ENCODE measurements around the gene WDR11.
"Not testable (repeated sequence)": the region's sequence is repeated elsewhere in the genome, so short reads cannot be mapped to it uniquely, and the experiment has no call there.

WDR11 gene

DNA sequence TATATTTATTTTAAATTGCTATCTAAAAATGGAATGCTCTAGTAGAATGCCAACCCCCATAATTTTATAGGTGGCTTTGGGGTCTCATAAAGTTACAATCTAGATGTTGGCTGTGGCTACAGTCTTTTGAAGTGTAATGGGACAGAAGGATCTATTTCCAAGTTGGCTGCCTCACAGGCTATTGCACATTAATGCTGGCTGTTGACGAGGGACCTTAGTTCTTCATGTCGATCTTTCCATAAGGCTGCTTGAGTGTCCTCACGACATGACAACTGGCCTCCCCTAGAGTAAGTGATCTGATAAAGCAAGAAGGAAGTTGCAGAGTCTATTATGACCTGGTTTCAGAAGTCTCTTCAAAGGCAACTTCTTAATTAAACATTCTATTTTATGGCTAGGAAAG is 36.3 kb downstream of the WDR11 start:
- no peak for DNase-seq (ENCODE audit: low read depth)
- TF ChIP-seq, protein P1, sequence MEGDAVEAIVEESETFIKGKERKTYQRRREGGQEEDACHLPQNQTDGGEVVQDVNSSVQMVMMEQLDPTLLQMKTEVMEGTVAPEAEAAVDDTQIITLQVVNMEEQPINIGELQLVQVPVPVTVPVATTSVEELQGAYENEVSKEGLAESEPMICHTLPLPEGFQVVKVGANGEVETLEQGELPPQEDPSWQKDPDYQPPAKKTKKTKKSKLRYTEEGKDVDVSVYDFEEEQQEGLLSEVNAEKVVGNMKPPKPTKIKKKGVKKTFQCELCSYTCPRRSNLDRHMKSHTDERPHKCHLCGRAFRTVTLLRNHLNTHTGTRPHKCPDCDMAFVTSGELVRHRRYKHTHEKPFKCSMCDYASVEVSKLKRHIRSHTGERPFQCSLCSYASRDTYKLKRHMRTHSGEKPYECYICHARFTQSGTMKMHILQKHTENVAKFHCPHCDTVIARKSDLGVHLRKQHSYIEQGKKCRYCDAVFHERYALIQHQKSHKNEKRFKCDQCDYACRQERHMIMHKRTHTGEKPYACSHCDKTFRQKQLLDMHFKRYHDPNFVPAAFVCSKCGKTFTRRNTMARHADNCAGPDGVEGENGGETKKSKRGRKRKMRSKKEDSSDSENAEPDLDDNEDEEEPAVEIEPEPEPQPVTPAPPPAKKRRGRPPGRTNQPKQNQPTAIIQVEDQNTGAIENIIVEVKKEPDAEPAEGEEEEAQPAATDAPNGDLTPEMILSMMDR (conservative IDR thresholded peaks at IDR 0.05; ENCODE audit: control insufficient read depth, insufficient read depth, low read depth, low read length), result no peak
- no peak overlapping the region for H3K4me3 ChIP-seq (ENCODE audit: control insufficient read depth, low read depth, low read length)

DNA sequence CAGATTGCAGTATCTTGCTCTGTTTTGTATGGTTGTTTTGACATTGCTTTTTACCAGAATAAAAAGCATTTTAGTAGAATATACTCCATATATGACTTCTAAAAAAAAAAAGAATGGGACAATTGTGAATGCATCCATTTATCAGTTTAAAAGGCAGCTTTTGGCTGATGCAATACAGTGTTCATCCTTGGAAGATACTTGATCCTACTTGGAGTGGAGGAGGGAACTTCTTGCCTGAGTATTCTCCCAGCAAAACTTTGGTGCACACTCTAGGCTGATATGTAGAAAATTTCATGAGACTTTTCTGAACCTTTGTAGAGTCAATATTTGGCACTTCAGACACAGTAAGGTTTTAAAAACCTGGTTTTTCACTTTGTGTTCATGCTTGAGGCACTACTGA is 40.2 kb downstream of the WDR11 start:
- TF ChIP-seq, protein P1 (conservative IDR thresholded peaks at IDR 0.05; ENCODE audit: control insufficient read depth, insufficient read depth, low read depth, low read length), result no peak
- H3K4me3 ChIP-seq (ENCODE audit: control insufficient read depth, low read depth, low read length), result no peak overlapping the region
- DNase-seq (ENCODE audit: low read depth), result no peak

DNA sequence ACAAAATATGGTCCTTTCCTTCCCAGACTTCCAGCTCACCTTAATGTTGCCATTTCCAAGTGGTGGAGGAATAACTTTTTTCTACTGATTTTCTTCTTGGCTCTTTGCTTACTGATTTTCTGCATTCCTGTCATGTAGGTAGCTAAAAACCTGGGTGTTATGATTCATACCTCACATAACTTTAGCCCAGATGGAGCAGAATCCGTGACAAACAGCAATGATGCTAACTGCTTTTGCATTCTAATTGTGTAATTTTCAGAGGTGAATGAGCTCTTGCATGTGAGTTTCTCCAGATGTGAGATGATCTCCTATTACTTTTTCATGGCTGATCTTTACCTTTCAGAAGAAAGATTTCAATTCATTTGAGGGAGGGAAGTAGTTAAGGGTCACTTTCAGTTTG is 43.4 kb downstream of the WDR11 start:
- DNase-seq (ENCODE audit: low read depth), result no peak
- H3K4me3 ChIP-seq (ENCODE audit: control insufficient read depth, low read depth, low read length), result no peak overlapping the region
- TF ChIP-seq, protein P1 (conservative IDR thresholded peaks at IDR 0.05; ENCODE audit: control insufficient read depth, insufficient read depth, low read depth, low read length), result no peak

DNA sequence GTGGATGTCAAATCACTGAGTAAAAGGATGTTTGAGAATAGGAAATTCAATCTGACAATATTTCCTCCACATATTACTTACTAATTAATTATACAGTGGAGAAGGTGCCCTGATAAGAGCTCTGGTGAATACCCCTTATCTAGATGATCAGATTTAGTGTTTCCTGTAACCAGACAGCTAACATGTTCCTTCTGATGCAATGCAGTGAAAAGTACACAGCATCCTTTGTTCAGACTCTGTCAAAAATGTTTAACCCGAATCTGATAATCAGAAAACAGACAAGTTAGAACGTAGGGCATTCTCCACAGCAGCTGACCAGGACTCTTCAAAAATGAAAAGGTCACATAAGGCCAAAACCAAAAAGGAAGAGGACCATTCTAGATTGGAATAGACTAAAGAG is 46.2 kb downstream of the WDR11 start:
- H3K4me3 ChIP-seq (ENCODE audit: control insufficient read depth, low read depth, low read length), result no peak overlapping the region
- DNase-seq (ENCODE audit: low read depth), result no peak
- TF ChIP-seq, protein P1 (conservative IDR thresholded peaks at IDR 0.05; ENCODE audit: control insufficient read depth, insufficient read depth, low read depth, low read length), result no peak

DNA sequence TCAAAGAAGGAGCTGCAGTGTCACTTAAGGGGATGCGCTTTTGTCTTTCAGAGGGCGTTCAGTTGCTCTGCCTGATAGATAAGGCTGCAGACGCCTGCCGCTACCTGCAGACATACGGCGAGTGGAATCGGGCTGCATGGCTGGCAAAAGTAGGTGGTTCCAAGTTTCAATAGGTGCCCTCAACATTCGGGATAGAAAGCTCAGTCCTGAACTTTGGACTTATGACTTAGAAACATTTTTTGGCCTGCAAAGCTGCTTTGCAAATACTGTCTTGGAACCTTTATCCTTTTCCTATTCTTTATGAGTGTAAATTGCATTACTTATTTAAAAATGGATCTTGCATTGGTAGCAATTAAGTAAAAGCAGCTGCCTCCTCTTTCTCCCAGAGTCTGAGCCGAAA is 54.1 kb downstream of the WDR11 start:
- no peak for DNase-seq (ENCODE audit: low read depth)
- TF ChIP-seq, protein P1 (conservative IDR thresholded peaks at IDR 0.05; ENCODE audit: control insufficient read depth, insufficient read depth, low read depth, low read length), result no peak
- no peak overlapping the region for H3K4me3 ChIP-seq (ENCODE audit: control insufficient read depth, low read depth, low read length)

DNA sequence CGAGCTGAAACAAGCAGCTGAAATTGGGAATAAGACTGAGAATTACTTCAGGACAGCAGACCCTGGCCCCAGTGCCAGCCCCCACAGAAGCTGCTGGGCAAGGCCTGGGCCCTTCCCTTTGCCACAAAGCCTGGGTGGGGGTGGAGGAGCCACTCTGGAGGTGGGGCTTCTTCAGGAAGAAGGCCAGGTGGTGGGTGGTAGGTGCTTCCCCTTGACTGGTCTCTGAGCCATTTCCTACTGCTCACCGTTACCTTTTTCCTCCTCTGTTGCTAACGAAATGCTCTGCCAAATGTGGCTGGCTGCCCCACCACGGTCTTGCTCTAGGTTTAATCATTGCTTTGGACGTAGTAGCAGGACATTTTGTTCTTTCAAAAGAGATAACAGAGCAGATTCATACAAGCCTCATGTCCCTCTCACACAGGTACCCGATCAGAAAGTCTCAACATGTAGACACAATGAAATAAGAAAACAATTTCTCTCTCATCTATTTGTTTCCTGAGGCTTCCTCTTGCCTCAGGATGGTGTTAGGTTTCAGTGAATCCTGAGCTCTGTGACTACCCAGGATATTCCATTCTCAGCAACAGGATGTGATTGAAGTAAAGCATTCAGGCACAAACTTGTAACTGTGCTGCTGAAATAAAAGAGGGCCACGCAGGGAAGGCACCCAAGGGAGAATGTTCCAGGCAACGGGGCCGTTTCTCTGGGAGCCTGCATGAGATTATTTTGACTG is 66.5 kb downstream of the WDR11 start:
- DNase-seq (ENCODE audit: low read depth), result no peak
- H3K4me3 ChIP-seq (ENCODE audit: control insufficient read depth, low read depth, low read length), result no peak overlapping the region
- TF ChIP-seq, protein P1 (conservative IDR thresholded peaks at IDR 0.05; ENCODE audit: control insufficient read depth, insufficient read depth, low read depth, low read length), result no peak

DNA sequence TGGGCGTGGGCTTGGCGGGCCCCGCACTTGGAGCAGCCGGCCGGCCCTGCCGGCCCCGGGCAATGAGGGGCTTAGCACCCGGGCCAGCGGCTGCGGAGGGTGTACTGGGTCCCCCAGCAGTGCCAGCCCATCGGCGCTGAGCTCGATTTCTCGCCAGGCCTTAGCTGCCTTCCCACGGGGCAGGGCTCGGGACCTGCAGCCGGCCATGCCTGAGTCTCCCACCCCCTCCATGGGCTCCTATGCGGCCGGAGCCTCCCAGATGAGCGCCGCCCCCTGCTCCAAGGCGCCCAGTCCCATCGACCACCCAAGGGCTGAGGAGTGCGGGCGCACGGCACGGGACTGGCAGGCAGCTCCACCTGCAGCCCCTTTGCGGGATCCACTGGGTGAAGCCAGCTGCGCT is 72.7 kb downstream of the WDR11 start:
- DNase-seq (ENCODE audit: low read depth); H3K4me3 ChIP-seq (ENCODE audit: control insufficient read depth, low read depth, low read length): not testable (repeated sequence)
